Tibial artery (tissue), 4 donors: Measurements from ENCODE around the gene INSL3.

Experiments used
- DNase-seq, 2 donors: peaks; one replicate each; pipeline ENCODE4 v3.0.0-alpha.2; 2019
- H3K27ac ChIP-seq, 2 donors: fragments of 200-600 bp; sonication (generic) in 1 of 2; 1 replicate in 1 of 2; 2 replicates in 1 of 2; pipeline ENCODE4 v1.5.1; 2018 to 2019; ENCODE audit warnings: mild to moderate bottlenecking in 1 of 2
- H3K27me3 ChIP-seq, 2 donors: fragments of 200-600 bp; sonication (generic) in 1 of 2; one replicate each; pipeline versions ENCODE4 v1.5.1 to v1.6.0; 2016 to 2019
- H3K36me3 ChIP-seq, 3 donors: fragments of 200-600 bp; sonication (generic) in 2 of 3; one replicate each; pipeline ENCODE4 v1.5.1; 2016 to 2019; ENCODE audit warnings: mild to moderate bottlenecking in 2 of 3
- H3K4me1 ChIP-seq, 4 donors: fragments of 200-600 bp; sonication (generic) in 2 of 4; 1 replicate in 3 of 4; 2 replicates in 1 of 4; pipeline ENCODE4 v1.5.1; 2016 to 2019
- H3K4me3 ChIP-seq, 2 donors: fragments of 200-600 bp; sonication (generic) in 1 of 2; 1 replicate in 1 of 2; 2 replicates in 1 of 2; pipeline ENCODE4 v1.5.1; 2018 to 2019; ENCODE audit warnings: mild to moderate bottlenecking in 2 of 2
- H3K9me3 ChIP-seq, 3 donors: fragments of 200-600 bp; sonication (generic) in 1 of 3; one replicate each; pipeline ENCODE4 v1.5.1; 2016 to 2019
- CTCF ChIP-seq, 2 experiments: fragments of 200-600 bp in 1 of 2; fragments of 450-650 bp in 1 of 2; IDR thresholded peaks; one replicate each; pipeline ENCODE4 v1.5.1; 2017 to 2019; ENCODE audit warnings: antibody characterized with exemption in 2 of 2, mild to moderate bottlenecking in 1 of 2, moderate library complexity in 1 of 2
- intact Hi-C: fragments of 100-400 bp; cut with DNase I; formaldehyde crosslinking; loops from one replicate; pipeline ENCODE4 v1.15.0; 2023; ENCODE audit warnings: low total_unique reads

The INSL3 gene

GRCh38 chr19:17865364-17866311 lies 44.3 kb upstream of the INSL3 start:
- Histone ChIP-seq H3K36me3 (peaks cover 34 to 50% (median 47%) of the 10 kb centered on the region in 3 donors), H3K27me3 (peaks cover 0 to 16% of the 10 kb centered on the region in 2 donors), H3K4me3 (no peak overlapping the region), H3K4me1 (peaks cover 3 to 27% (median 13%) of the 10 kb centered on the region in 4 donors), H3K27ac (no peak overlapping the region), H3K9me3 (no peaks in the 10 kb centered on the region)
- no peak for DNase-seq
- no peak for TF ChIP-seq CTCF (IDR thresholded peaks at IDR 0.05)
- intact Hi-C loops = no loop called here

GRCh38 chr19:17863520-17864182 lies 42.3 kb upstream of the INSL3 start:
- no peak overlapping the region for H3K27ac ChIP-seq
- intact Hi-C loops = loop anchor here (5.0 kb wide), 1 partner anchor 134 kb away; no protein-coding TSS in a partner anchor
- no peaks in the 10 kb centered on the region for H3K27me3 ChIP-seq
- peaks cover 34 to 50% (median 47%) of the 10 kb centered on the region in 3 donors for H3K36me3 ChIP-seq
- no peak for TF ChIP-seq CTCF (IDR thresholded peaks at IDR 0.05)
- H3K4me1 ChIP-seq = peaks cover 5 to 30% (median 18%) of the 10 kb centered on the region in 4 donors
- no peak overlapping the region for H3K4me3 ChIP-seq
- DNase-seq = no peak
- no peaks in the 10 kb centered on the region for H3K9me3 ChIP-seq

GRCh38 chr19:17862711-17863519 lies 41.6 kb upstream of the INSL3 start:
- no peak overlapping the region for H3K4me3 ChIP-seq
- H3K27ac ChIP-seq = no peak overlapping the region
- no peak for TF ChIP-seq CTCF (IDR thresholded peaks at IDR 0.05)
- H3K4me1 ChIP-seq = peaks cover 5 to 30% (median 18%) of the 10 kb centered on the region in 4 donors
- H3K9me3 ChIP-seq = no peaks in the 10 kb centered on the region
- H3K36me3 ChIP-seq = peaks cover 34 to 50% (median 47%) of the 10 kb centered on the region in 3 donors
- H3K27me3 ChIP-seq = no peaks in the 10 kb centered on the region
- no peak for DNase-seq
- intact Hi-C loops = loop anchor here (5.0 kb wide), 1 partner anchor 134 kb away; no protein-coding TSS in a partner anchor

GRCh38 chr19:17861542-17862402 lies 40.5 kb upstream of the INSL3 start:
- peak overlapping the region in 1 of 2 donors; percentile 77 for H3K4me3 ChIP-seq
- H3K36me3 ChIP-seq = peaks cover 34 to 50% (median 47%) of the 10 kb centered on the region in 3 donors
- DNase-seq = no peak
- no peak for TF ChIP-seq CTCF (IDR thresholded peaks at IDR 0.05)
- H3K9me3 ChIP-seq = no peaks in the 10 kb centered on the region
- peaks cover 5 to 30% (median 18%) of the 10 kb centered on the region in 4 donors for H3K4me1 ChIP-seq
- H3K27me3 ChIP-seq = no peaks in the 10 kb centered on the region
- intact Hi-C loops = loop anchor here (5.0 kb wide), 1 partner anchor 136 kb away; no protein-coding TSS in a partner anchor
- H3K27ac ChIP-seq = no peak overlapping the region
